Right lobe of liver (tissue), 6 donors: ENCODE data around the gene TSPOAP1. TPM values are rescaled to one million over a fixed set of nuclear protein-coding genes. Genes with fewer than 3 reads are reported as not detected.
A peak's percentile ranks its signal among the peaks of the same experiment; 100 is the strongest.

ENCODE experiments used
- ATAC-seq, 4 donors: fragments of 200-7000 bp; cut with Tn5 transposase; one replicate each; pipeline ENCODE4 v1.9.1; 2020; ENCODE audit warnings: mild to moderate bottlenecking in 4 of 4, moderate library complexity in 4 of 4
- DNase-seq, 3 donors: peaks; one replicate each; pipeline ENCODE4 v3.0.0-alpha.2; 2020
- H3K27ac ChIP-seq, 3 donors: fragments of 200-600 bp; one replicate each; pipeline ENCODE4 v1.8.0; 2022
- H3K27me3 ChIP-seq, 2 donors: fragments of 200-600 bp; one replicate each; pipeline ENCODE4 v1.8.0; 2022
- H3K36me3 ChIP-seq, 4 donors: fragments of 200-600 bp; sonication (generic) in 1 of 4; one replicate each; pipeline versions ENCODE4 v1.5.1 to v1.8.0; 2017 to 2022; ENCODE audit warnings: control low read depth in 1 of 4
- H3K4me1 ChIP-seq, 4 donors: fragments of 200-600 bp; sonication (generic) in 1 of 4; one replicate each; pipeline versions ENCODE4 v1.5.1 to v1.8.0; 2017 to 2022; ENCODE audit warnings: control low read depth in 1 of 4
- H3K4me3 ChIP-seq, 3 donors: fragments of 200-600 bp; one replicate each; pipeline ENCODE4 v1.8.0; 2022
- H3K9me3 ChIP-seq, 4 donors: fragments of 200-600 bp; sonication (generic) in 1 of 4; one replicate each; pipeline versions ENCODE4 v1.5.1 to v1.8.0; 2017 to 2022; ENCODE audit warnings: control low read depth in 1 of 4
- CTCF ChIP-seq, 4 donors: fragments of 200-600 bp in 3 of 4; fragments of 450-650 bp in 1 of 4; IDR thresholded peaks; one replicate each; pipeline versions ENCODE4 v1.5.1 to v1.8.0; 2016 to 2022; ENCODE audit warnings: antibody characterized with exemption in 4 of 4, mild to moderate bottlenecking in 2 of 4
- POLR2A ChIP-seq: fragments of 450-650 bp; IDR thresholded peaks from one replicate; pipeline ENCODE4 v1.6.1; 2017; ENCODE audit warnings: antibody characterized with exemption, mild to moderate bottlenecking
- WGBS: methylation state at CpG from one replicate; pipeline ENCODE4 v1.1.6; 2018; ENCODE audit warnings: low coverage, low lambda C conversion rate; ENCODE audit not compliant: insufficient coverage; ENCODE audit errors: missing lambda C conversion rate; 5-methylcytosine and 5-hydroxymethylcytosine counted together
- intact Hi-C, 2 donors: fragments of 100-400 bp; cut with DNase I; formaldehyde crosslinking; loops; one replicate each; pipeline versions ENCODE4 v1.11.2 to v1.14.1; 2022
- total RNA-seq, 6 experiments: library from RNA; depleted of rRNA in 2 of 6; stranded (reverse); fragments of >200 nt in 2 of 6; fragmentation: NEBNext Ultra II Directional in 3 of 6; extraction: Animal tissue kit (Norgen Biotek cat#: 25700) in 3 of 6; gene quantifications; one replicate each; pipeline versions ENCODE4 v1.1.0 to v1.2.4, GENCODE V29; 2016 to 2023
- donor health status: DM: no; HTN: yes; CAD: no.
- donor health status: DM: no; HTN: no; CAD: no.
- donor health status: DM: no; HTN: no; CAD: no.
- donor health status: DM: no; HTN: yes; CAD: no.
- donor health status: DM: no; HTN: yes; CAD: no.

The TSPOAP1 gene
- total RNA-seq, 6 experiments from 2014 or later, result 0.87 to 8.3 (median 3.8) TPM

DNA sequence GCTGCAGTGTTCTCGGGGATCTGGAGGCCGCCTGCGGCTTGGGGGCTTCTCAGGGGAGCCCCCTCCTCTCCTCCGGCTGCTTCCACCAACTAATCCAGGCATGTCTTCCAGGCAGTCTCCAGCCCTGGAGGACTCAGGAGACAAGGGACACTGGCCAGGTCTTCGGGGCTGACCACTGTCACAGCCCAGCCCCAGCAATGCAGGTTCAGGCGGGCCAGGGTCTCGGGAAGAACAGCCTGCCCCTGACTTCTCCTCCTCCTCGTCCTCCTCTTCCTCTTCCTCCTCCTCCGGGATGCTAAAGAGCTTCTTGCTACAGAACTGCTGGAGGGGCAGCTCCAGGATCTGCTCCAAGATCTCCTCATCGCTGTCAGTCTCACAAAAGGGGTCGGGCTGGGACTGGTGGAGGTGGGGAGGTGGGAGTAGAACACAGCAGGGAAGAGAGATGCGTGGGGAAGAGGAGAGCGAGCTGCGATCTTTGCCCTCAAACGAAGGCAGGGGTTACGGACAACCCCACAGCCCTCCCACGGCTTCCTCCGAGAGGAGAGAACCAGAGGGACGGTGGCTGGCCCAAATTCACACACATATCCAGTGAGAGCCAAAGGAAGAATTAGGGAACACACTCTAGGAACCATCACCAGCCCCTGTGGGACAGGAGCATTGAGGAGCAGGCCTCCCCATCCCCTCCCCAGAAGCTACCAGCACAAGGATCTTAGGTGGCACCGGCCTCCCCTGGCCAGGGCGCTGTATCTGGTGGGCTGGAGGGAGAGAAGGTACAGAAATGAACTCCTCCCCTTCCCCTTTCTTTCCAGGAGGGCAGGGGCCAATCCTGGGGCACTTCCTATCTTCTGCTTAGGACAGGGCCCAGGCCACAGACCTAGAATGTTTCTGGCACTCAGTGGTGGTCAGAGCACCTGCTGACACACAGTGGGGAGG, 19.3 kb downstream of the TSPOAP1 start:
- Histone ChIP-seq H3K4me3 (no peak overlapping the region), H3K27ac (no peak overlapping the region), H3K4me1 (no peaks in the 10 kb centered on the region), H3K9me3 (no peaks in the 10 kb centered on the region), H3K36me3 (no peaks in the 10 kb centered on the region), H3K27me3 (no peaks in the 10 kb centered on the region)
- WGBS, result 74% methylated on average over 8 of the region's 21 CpGs
- TF ChIP-seq POLR2A, result no peak
- no peak for TF ChIP-seq CTCF (IDR thresholded peaks at IDR 0.05)
- intact Hi-C loops, result no loop called here
- DNase-seq (peak in 1 of 3 donors; percentile 38), ATAC-seq (no peak)

DNA sequence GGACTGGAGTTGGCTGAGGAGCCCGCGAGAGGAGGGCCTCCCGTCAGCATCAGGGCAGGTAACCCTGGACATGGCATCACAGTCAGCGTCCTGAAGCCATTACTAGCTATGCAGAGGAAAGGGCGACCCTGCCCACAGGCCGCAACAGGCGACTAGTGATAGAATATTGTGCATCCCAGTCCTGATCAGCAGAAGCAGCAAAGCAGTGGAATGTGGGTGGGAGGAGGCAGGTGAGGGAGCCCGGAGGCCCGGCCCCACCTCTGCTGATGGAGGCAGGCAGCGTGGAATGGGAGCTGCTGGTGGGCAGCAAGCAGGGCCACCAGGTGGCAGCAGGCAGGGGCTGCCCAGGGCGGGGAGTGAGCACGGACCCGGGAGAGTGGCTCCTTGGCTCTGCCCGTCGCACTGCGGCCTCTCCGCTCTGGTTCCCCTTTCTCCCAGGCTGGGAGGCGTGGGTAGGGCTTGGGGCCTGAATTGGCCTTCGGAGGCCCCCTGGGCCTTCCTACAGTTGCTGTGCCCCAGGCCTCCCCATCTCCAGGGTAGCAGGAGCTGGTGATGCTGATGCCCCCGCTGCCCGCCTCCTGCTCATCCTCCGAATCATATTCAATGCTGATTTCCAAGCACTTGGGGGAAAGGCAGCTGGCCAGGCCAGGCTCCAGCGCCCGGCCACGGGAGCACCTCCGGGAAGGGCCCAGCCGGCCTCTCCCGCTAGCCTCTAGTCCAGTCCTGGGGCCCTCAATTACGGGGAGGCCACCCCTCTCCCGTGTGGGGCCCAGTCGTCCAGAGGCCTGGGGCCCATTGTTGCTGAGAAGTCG, 20.2 kb downstream of the TSPOAP1 start:
- no peaks in the 10 kb centered on the region for H3K4me1 ChIP-seq
- DNase-seq (peak in 2 of 3 donors; percentile 42 to 58), ATAC-seq (peak; percentile 6 to 33 (median 22))
- no peaks in the 10 kb centered on the region for H3K9me3 ChIP-seq
- H3K4me3 ChIP-seq, result no peak overlapping the region
- WGBS, result 80% methylated on average over 1 of the region's 32 CpGs
- H3K27me3 ChIP-seq, result no peaks in the 10 kb centered on the region
- no peaks in the 10 kb centered on the region for H3K36me3 ChIP-seq
- intact Hi-C loops, result no loop called here
- no peak overlapping the region for H3K27ac ChIP-seq
- peak in 3 of 4 donors; percentile 6 to 32 (median 15) for TF ChIP-seq CTCF (IDR thresholded peaks at IDR 0.05)
- TF ChIP-seq POLR2A, result no peak

GRCh38 chr17:58307468-58308172, 21.0 kb downstream of the TSPOAP1 start:
- Histone ChIP-seq H3K27me3 (no peaks in the 10 kb centered on the region), H3K4me3 (no peak overlapping the region), H3K9me3 (no peaks in the 10 kb centered on the region), H3K4me1 (no peaks in the 10 kb centered on the region), H3K27ac (no peak overlapping the region), H3K36me3 (no peaks in the 10 kb centered on the region)
- WGBS, result 100% methylated on average over 1 of the region's 20 CpGs
- intact Hi-C loops, result no loop called here
- DNase-seq (peak in 1 of 3 donors; percentile 51), ATAC-seq (no peak)
- TF ChIP-seq CTCF (IDR thresholded peaks at IDR 0.05) (no peak), POLR2A (no peak)

DNA sequence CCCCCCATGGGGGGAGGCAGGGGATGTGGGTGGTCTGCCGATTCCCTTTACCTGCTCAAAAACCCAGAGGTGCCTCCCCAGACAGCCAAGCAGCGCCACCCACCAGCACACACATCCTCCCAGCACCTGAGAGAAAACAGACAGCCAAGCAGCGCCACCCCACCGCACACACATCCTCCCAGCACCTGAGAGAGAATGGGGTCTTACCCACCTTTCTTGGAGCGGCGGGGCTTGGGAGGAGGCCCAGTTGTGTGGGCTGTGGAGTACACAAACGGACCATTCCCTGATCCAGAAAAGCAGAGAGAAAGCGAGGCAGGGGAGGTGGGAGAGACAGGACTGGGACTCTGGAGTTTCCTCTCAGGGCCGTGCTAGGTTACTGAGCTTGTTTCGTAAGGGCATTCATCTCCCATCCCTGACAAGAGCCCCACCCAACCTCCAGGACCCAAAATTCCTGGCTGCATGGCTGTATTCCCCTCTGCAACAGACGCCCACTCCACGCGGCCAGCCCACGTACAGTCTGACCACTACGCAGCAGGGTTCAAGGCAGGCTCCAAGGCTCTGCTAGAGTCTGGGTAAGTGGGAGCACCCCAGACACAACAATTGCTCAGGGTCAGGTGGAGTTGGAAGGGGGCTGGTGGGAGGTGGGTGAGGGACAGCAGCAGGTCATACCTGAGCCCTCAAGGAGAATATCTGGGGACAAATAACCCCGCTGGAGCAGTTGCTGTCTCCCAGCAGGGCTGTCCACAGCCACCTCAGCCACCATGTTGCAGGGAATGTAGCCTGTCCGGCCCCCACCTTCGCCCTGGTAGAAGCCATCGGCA, 22.3 kb downstream of the TSPOAP1 start:
- WGBS, result 100% methylated on average over 4 of the region's 19 CpGs
- TF ChIP-seq POLR2A, result no peak
- TF ChIP-seq CTCF (IDR thresholded peaks at IDR 0.05), result no peak
- no peak overlapping the region for H3K4me3 ChIP-seq
- no peaks in the 10 kb centered on the region for H3K36me3 ChIP-seq
- DNase-seq, result peak in 1 of 3 donors; percentile 27
- H3K27me3 ChIP-seq, result no peaks in the 10 kb centered on the region
- no peak for ATAC-seq
- H3K9me3 ChIP-seq, result no peaks in the 10 kb centered on the region
- intact Hi-C loops, result no loop called here
- H3K4me1 ChIP-seq, result no peaks in the 10 kb centered on the region
- no peak overlapping the region for H3K27ac ChIP-seq
